Measurements from ENCODE around the gene GTF2E1.
"Not testable (repeated sequence)": the region's sequence is repeated elsewhere in the genome, so short reads cannot be mapped to it uniquely, and the experiment has no call there.

Gene GTF2E1

DNA sequence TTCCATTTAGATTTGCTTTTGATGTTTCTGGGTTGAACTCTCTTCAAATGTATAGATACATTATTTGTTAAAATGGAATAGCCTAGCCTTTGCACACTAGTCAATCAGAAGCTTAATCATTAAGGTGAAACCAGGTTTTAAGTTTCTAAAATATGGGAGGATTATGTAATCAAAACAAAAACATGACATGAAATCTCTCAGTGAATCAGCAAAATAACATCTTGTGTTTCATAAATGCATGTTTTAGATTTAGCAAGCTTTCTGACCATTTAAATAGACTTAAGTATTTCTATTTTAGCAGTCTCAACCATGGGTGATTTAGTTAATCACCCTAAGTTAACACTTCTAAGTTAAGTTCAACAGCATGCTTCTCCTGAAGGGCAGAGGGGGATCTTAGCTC lies 11.3 kb downstream of the GTF2E1 start:
- DNase-seq (ENCODE audit: low read depth in 2 of 2) = no peak

DNA sequence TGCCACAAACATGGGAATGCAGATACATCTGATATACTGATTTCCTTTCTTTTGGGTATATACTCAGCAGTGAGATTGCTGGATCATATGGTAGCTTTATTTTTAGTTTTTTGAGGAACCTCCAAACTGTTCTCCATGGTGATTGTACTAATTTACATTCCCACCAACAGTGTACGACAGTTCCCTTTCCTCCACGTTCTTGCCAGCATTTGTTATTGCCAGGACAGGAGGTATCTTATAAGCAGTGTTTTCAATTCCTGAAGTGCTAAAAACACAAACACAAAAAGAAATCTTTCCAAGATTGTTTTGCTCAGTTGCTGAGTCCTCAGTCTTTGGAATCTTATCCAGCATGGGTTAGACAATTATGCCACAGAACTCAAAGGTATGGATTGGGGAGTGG lies 13.5 kb downstream of the GTF2E1 start:
- DNase-seq (ENCODE audit: low read depth in 2 of 2) = no peak

DNA sequence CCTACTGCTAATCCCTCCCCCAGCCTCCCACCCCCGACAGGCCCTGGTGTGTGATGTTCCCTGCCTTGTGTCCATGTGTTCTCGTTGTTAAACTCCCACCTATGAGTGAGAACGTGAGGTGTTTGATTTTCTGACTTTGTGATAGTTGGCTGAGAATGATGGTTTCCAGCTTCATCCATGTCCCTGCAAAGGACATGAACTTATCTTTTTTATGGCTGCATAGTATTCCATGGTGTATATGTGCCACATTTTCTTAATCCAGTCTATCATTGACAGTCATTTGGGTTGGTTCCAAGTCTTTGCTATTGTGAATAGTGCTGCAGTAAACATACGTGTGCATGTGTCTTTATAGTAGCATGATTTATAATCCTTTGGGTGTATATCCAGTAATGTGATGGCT lies 16.0 kb downstream of the GTF2E1 start:
- not testable (repeated sequence) for DNase-seq (ENCODE audit: low read depth in 2 of 2)

DNA sequence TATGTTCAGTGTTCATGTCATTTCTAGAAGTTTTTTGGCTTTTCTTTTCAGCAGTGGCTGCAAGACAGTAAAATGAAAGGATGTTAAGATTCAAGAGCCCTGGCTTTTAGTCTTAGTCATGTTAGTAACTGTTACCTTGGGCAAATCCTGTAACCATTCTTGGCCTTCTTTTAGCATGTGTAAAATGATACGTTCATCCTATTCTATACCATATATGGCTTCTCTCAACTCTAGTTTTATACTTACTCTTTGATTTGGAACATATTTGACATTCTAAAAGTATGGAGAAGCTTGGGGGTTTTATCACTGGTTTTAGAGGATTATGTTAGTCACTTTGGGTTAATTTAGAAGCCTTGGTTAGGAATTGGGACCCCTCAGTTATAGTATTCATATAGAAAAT lies 20.1 kb downstream of the GTF2E1 start:
- no peak for DNase-seq (ENCODE audit: low read depth in 2 of 2)

DNA sequence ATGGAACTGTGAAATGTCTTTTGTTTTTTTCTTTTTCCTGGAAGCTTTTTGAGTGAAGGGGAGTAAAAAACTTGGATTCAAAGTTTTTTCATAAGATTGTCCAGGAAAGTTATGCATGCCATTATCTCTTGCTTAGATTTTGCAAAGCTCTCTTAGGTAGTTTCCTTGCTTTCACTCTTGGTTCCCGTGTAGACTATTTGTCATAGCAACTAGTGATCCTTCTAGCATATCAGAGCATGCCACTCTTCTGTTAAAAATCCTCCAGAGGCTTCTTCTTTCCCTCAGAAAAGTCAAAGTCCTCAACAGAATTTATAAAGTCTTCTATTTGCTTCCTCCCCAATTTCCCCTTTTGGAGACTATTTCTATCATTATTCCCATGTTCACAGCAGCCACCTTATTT lies 21.1 kb downstream of the GTF2E1 start:
- DNase-seq (ENCODE audit: low read depth in 2 of 2) = no peak

DNA sequence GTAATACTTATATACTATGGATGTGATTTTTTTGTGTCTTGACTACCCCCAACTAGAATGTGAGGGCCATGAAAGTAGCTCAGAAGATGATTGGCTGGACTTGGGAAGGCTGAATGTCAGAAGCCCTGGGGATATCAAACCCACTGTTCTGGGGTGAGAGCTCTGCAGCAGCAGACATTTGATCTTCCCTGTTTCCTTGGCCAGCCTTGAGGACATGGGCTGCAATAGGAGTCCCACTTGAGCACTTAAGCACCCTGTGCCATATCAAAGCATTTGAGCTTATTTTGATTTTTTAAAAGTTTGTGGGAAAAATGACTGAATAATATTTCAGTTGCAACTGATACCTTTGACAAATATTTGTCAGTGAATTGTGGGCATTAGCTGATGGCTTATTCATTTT lies 21.7 kb downstream of the GTF2E1 start:
- no peak for DNase-seq (ENCODE audit: low read depth in 2 of 2)

DNA sequence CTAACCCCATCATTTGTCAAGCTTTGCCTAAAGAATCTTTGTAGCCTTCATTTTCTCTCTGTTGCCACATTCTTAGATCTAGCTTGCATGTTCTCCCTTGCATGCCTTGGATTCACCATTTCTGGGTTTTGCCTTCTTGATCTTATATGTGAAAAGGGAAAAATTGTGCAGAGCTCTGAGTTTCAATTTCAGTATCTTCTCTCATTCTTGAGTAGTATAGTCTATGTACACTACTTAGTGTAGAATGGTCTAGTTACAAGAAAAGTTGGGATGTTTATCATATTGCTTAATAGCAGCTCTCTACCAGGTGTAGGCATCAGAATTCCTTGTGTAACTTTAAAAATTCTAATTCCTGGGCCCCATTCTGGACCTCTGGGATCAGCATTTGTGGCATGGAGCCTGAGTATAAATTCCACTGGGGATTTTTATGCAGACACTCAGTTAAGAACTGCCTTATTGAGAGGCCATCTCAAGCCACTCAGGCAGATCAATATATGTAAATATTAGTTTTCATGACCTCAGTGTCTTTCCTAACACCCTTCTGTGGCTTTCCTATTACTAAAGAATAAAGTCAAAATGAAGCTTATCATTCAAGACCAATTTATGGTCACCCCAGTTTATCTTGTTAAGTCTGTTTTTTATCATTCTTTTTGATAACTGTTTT lies 23.4 kb downstream of the GTF2E1 start:
- no peak for DNase-seq (ENCODE audit: low read depth in 2 of 2)

DNA sequence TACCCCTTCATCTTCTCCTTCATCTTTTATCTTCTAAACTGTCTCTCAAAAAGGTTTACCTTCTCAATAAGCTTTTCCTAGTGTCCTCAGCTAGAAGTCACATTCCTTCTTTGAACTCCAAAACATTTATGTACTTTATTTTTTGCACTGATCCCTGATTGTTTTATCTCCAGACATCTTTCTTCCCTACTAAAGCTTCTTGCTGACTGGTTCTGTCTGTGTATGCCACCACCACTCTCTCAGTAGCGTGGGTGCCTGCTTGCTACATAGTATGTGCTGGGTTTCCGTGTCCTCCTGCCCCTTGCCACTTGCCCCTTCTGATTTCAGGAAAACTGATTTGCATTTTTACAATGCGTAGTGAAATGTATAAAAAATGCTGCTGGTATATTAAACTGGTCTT lies 24.0 kb downstream of the GTF2E1 start:
- DNase-seq (ENCODE audit: low read depth in 2 of 2) = no peak

DNA sequence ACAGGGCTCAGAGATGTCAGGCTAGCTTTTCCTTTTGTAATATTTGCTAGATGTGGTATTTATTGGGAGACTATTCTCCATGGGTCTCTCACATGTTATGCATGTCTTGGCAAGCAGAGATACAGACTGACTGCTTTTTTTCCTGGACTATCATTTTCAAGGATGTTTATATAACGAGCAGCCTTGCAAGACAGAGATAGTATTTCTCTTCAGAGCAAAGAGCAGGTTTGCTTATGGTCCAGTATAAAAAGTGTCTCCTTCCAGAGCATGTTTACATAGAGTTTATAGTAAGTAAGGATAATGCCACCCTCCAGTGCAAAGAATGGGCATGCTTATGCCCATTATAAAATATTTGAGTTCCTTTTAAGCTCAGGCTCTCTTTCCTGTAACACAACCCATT lies 24.6 kb downstream of the GTF2E1 start:
- no peak for DNase-seq (ENCODE audit: low read depth in 2 of 2)

DNA sequence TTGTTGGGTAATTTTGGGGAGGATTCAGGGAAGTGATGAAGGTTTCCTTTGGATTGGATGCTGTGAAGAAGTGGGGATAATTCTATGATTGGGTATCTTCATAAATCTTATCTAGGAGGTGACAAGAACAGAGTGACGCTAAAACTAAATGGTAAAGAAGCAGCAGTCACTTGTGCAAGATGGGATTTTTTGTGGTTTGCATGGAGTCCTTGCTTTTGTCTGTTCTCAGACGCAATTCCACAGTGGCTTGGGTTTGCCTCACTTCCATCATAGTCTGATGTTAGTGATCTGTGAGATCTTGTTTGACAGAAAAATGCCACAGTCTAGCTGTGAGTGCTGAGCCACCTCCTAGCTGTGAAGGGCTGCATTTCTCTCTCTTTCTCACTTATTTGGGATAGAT lies 26.9 kb downstream of the GTF2E1 start:
- no peak for DNase-seq (ENCODE audit: low read depth in 2 of 2)

DNA sequence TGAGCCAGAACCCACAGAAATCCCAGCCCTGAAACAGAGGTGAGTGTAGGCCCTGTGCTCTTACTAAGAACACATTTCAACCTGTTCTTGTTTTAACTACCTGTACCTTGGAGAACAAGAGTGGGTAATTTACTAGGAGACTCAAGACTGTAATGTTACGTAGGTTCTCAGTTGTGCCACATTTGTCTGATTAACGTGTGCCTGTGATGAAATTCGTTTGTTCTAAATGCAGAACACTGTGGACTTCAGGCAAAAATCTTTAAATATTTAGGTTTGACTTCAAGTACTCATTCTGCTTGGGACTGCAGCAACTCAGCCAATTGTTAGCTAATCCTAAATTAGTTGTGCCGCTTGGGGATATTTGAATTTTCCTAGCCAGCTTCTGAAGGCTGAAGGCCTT lies 28.3 kb downstream of the GTF2E1 start:
- DNase-seq (ENCODE audit: low read depth in 2 of 2) = no peak

DNA sequence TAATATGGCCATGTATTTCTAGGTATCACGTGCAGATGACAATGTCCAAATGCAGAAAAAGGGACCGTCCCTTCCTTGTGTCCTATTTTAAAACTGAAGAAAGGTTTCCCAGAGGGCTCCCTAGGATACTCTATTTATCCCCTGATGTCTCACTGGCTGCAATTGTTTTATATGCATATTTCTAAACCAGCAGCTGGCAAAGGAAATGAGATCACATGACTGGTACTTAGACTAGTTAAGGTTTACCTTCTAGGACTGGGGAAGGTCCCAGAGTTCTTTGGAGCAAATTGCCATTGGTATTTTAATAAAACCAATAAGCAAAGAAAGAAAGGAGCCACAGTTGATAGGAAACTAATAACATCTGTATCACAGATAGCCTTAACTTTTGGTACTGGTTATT lies 29.5 kb downstream of the GTF2E1 start:
- no peak for DNase-seq (ENCODE audit: low read depth in 2 of 2)

DNA sequence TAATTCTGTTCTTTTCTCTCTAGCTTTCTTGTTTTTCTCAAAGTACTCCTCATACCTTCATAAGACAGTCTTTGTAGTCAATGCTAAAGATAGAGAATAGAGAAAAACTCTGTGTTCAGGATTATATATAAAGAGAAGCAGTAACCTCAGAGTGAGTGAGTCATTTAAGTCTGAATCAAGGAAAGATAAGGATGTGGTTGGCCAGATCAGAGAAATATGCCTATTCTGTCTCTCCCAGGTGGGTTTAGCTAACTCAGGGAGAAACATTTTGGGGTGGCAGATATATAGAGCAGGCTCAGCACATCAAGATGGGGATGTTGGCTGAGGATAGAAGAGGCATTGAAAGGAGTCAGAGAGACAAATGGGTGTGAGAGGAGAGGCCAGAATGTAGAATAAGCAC lies 31.4 kb downstream of the GTF2E1 start:
- DNase-seq (ENCODE audit: low read depth in 2 of 2) = no peak

DNA sequence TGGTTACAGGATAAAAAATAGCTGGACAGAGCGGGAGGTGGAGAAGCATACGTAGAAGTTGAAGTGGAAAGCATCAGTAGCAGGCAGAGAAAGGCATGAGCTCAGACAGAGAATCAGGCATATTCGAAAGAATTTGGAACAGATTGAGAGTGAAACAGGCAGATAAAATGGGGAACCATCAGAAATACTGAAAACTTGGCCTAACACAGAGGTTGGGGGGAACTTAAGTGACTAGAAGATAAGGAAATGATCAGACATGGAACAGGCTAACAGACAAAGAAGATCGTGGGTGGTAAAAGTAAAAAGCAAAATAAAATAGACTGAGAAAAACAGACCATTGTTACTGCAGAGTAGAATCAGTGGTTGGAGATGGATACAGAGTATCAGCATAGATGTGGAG lies 32.9 kb downstream of the GTF2E1 start:
- no peak for DNase-seq (ENCODE audit: low read depth in 2 of 2)

DNA sequence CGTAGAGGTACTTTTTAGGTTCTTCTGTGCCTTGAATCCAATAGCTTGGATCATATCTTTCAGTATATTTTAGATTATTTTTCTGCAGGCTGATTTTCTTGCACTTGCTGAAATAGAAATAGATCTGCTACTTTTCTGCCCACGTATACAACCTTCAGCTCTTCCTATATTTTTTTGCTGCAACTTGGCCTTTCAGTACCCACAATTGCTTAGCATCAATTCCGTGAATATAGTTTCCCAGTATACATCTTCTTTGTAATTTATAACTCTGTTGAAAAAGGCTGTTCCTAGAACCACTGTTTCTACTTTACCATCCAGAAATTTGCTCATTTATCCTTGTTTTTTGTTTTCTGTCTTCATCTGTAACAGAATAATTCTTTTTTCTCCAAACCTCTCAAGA lies 36.2 kb downstream of the GTF2E1 start:
- no peak for DNase-seq (ENCODE audit: low read depth in 2 of 2)

DNA sequence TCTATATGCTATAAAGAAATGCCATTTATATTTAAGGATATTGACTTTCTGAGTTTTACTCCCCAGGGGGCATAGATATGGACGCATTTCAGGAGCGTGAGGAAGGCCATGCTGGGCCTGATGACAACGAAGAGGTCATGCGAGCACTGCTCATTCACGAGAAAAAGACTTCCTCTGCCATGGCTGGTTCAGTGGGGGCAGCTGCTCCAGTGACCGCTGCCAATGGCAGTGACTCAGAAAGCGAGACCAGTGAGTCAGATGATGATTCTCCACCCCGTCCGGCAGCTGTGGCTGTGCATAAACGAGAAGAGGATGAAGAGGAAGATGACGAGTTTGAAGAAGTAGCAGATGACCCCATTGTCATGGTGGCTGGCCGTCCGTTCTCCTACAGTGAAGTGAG lies 38.4 kb downstream of the GTF2E1 start:
- no peak for DNase-seq (ENCODE audit: low read depth in 2 of 2)

DNA sequence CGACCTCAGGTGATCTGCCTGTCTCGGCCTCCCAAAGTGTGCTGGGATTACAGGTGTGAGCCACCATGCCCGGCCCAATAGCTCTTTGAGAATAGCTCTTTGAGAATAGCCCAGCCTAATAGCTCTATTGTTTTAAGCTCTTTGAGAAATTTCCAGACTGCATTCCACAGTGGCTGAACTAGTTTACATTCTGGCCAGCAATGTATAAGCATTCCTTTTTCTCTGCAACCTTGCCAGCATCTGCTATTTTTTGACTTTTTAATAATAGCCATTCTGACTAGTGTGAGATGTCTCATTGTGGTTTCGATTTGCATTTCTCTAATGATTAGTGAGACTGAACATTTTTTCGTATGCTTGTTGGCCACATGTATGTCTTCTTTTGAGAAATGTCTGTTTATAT lies 43.3 kb downstream of the GTF2E1 start:
- not testable (repeated sequence) for DNase-seq (ENCODE audit: low read depth in 2 of 2)

DNA sequence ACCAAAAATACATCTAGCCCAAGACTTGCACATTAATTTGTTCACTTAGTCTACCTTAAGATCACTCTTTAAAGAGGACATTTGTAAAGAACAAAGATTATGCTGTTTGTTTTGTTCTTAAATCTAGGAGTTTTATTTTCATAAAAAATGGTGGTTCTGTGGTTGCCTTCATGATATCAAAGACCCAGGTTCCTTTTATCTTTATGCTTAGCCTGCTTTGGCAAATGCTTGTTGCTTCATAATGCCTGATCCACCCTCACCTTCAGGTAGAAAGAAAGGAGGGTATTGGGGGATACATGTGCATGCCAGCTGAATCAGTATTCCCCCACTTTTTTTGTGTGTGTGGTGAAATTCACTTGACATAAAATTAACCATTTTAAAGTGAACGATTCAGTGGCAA lies 48.5 kb downstream of the GTF2E1 start:
- no peak for DNase-seq (ENCODE audit: low read depth in 2 of 2)

DNA sequence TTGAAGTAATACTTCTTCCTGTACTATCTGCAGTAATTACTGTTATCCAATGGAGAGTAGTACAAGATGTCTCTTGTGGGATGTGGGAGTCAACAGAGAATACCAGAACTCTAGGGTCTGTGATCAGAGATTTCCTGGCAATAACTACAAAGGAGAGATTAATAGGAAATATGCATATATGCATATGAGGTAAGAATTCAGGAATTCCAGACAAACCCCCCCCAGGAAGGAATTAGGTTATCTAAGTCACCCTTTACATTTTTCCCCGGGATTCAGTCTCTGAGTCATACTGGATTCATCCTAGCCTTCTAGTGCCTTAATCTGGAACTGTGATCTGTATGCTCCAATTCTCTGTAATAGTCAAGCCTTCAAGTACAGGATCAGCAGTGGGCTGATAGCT lies 49.4 kb downstream of the GTF2E1 start:
- no peak for DNase-seq (ENCODE audit: low read depth in 2 of 2)

DNA sequence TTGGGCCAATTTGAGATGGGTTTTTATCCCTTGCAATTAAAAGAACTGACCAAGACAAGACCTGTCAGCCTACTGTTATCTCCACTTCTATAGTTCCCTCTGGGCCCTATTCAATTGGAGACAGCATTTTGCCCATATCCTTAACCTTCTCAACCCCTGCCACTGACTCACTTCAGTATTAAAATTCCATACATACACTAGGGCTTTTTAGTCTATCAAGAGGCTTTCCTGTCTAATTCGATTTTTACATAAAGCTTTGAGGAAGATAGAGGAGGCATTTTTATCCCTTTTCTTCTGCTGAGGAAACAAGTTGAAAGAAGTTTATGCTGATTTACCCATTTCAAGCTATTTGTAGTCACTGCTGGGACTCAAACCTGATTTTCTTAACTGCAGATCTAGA lies 51.1 kb downstream of the GTF2E1 start:
- DNase-seq (ENCODE audit: low read depth in 2 of 2) = no peak

DNA sequence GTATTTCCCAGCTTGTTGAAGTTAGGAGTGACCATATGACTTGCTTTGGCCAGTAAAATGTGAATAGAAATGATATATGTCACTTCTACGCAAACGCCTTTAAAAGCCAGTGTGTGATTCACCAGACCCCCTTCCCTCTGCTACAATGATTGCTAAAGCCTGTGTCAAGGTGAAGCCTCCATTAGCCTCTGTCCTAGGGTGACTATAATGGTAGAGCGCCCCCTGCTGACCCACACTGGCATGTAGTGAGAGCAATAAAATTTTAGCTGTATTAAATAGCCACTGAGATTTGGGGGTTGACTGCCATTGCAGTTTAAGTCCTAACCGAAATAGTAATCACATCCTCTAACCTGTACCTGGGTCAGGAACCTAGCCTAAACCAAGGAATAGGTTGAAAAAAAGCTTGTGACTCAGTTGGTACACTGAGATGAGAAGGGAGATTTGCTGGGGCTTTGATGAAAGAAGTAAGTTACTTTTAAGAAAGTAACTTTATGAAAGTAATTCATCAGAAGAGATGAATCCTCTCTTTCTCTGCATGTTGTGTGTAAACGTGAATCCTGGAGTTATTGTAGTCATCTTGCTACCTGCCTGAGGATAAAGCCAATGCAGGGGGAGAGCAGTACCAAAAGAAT lies 52.6 kb downstream of the GTF2E1 start:
- peak; percentile 59 to 80 for DNase-seq (ENCODE audit: low read depth in 2 of 2)

DNA sequence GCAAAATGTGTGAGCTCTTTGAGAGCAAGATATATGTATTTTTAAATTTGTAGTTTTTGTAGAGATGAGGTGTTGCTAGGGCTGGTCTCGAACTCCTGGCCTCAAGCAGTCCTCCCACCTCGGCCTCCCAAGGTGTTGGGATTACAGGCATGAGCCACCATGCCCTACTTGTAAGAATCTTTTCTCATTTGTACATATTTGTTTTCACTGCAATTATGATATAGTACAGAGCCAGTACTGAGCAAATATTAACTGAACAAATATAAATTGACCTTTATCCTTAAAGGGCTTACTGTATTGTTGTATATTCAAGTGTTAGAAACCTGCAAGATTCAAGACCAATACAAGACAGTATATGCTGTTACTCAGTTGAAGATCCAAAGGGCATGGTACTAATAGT lies 53.4 kb downstream of the GTF2E1 start:
- no peak for DNase-seq (ENCODE audit: low read depth in 2 of 2)

DNA sequence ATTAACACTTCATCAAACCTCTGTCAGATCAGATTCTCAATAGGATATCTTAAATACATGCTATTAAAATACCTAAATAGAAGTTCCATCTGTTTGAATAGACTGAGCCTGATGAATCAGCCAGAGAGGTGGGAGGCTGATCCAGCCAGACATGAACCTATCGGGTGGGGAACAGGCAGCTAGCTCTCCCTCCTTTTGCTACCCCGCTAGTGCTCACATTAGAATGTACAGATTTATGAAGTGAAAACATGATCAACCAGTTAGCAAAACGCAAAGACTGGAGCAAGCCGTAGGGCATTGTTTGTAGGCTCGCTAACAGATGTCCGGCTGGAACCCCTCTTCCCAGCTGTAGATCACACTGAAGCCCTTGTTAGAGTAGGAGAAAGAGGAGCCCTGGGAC lies 54.4 kb downstream of the GTF2E1 start:
- DNase-seq (ENCODE audit: low read depth in 2 of 2) = no peak

DNA sequence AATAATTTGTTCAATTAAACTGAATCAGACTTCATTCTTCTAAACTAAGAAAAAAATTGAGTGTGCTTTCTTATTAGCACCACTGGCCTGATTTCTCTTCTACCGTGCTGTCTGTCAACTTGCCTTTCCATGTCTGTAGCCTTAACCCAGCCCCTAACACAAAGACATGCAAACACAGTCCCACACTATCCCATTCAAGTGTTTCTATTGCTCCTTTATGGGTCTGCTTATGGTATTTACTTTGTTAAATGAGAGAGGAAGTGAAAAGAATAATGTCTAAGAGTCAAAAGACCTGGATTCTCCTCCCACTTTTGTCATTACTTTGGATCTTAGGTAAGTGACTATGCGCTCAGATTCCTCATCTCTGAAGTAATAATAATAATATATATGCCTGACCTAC lies 55.3 kb downstream of the GTF2E1 start:
- DNase-seq (ENCODE audit: low read depth in 2 of 2) = no peak
